HepG2 (cell line): ENCODE data around the gene CAMK2N2. TPM values are rescaled to one million over a fixed set of nuclear protein-coding genes. Genes with fewer than 3 reads are reported as not detected.

Experiments used
- AGO2 ChIP-seq: fragments of 200-400 bp; formaldehyde crosslinking; optimal IDR thresholded peaks from 2 replicates; pipeline ENCODE3; 2017; ENCODE audit warnings: mild to moderate bottlenecking, low read depth, low read length, moderate library complexity
- BCL6 ChIP-seq: IDR thresholded peaks from 2 replicates; pipeline ENCODE4 v1.6.1; 2016; ENCODE audit warnings: missing genetic modification reagents, missing compliant biosample characterization
- ETV5 ChIP-seq: IDR thresholded peaks from 2 replicates; pipeline ENCODE4 v1.6.1; 2018; ENCODE audit warnings: missing biosample characterization, missing genetic modification reagents, inconsistent platforms, borderline replicate concordance
- GABPA ChIP-seq, 2 experiments: IDR thresholded peaks; 2 replicates each; pipeline ENCODE4 v1.6.1; 2011 to 2016; ENCODE audit warnings: low read depth in 2 of 2, low read length in 1 of 2, missing biosample characterization in 1 of 2, missing genetic modification characterization in 1 of 2
- LCORL ChIP-seq, 2 experiments: fragments of 450-650 bp in 1 of 2; sonication (generic) in 1 of 2; formaldehyde crosslinking in 1 of 2; IDR thresholded peaks; 2 replicates each; pipeline versions ENCODE4 v1.5.0 to v1.6.1; 2017 to 2020; ENCODE audit warnings: antibody characterized with exemption in 1 of 2, missing genetic modification reagents in 1 of 2
- MED13 ChIP-seq: sonication (generic); formaldehyde crosslinking; IDR thresholded peaks from 2 replicates; pipeline ENCODE4 v1.5.0; 2020; ENCODE audit warnings: missing genetic modification reagents
- MEF2D ChIP-seq: sonication (generic); formaldehyde crosslinking; IDR thresholded peaks from 2 replicates; pipeline ENCODE4 v1.5.1; 2020; ENCODE audit warnings: mild to moderate bottlenecking, missing genetic modification reagents
- NFE2L1 ChIP-seq: sonication (generic); formaldehyde crosslinking; IDR thresholded peaks from 2 replicates; pipeline ENCODE4 v1.4.0; 2020; ENCODE audit warnings: missing genetic modification reagents, mild to moderate bottlenecking, borderline replicate concordance
- RFX3 ChIP-seq: IDR thresholded peaks from 2 replicates; pipeline ENCODE4 v1.6.1; 2016; ENCODE audit warnings: missing biosample characterization, missing genetic modification reagents
- RFXAP ChIP-seq: sonication (generic); formaldehyde crosslinking; IDR thresholded peaks from 2 replicates; pipeline ENCODE4 v1.4.0; 2020; ENCODE audit warnings: missing genetic modification reagents, borderline replicate concordance
- TARDBP ChIP-seq: sonication (generic); formaldehyde crosslinking; IDR thresholded peaks from 2 replicates; pipeline ENCODE4 v1.8.0; 2022; ENCODE audit warnings: mild to moderate bottlenecking, missing genetic modification reagents
- ZBTB1 ChIP-seq: sonication (generic); formaldehyde crosslinking; IDR thresholded peaks from 2 replicates; pipeline ENCODE4 v1.4.0; 2020; ENCODE audit warnings: missing genetic modification reagents, borderline replicate concordance
- ZC3H4 ChIP-seq: sonication (generic); formaldehyde crosslinking; IDR thresholded peaks from 2 replicates; pipeline ENCODE4 v1.4.0; 2020; ENCODE audit warnings: missing genetic modification reagents, borderline replicate concordance
- ZNF343 ChIP-seq: sonication (generic); formaldehyde crosslinking; IDR thresholded peaks from 2 replicates; pipeline ENCODE4 v1.4.0; 2020; ENCODE audit warnings: mild to moderate bottlenecking, missing genetic modification reagents
- ZNF598 ChIP-seq: sonication (generic); formaldehyde crosslinking; IDR thresholded peaks from 2 replicates; pipeline ENCODE4 v1.5.1; 2020; ENCODE audit warnings: mild to moderate bottlenecking, missing genetic modification reagents, borderline replicate concordance
- ZNF605 ChIP-seq: sonication (generic); formaldehyde crosslinking; IDR thresholded peaks from 2 replicates; pipeline ENCODE4 v1.8.0; 2022; ENCODE audit warnings: mild to moderate bottlenecking, missing genetic modification reagents
- ZNF703 ChIP-seq: sonication (generic); formaldehyde crosslinking; IDR thresholded peaks from 2 replicates; pipeline ENCODE4 v1.5.1; 2020; ENCODE audit warnings: missing genetic modification reagents, mild to moderate bottlenecking, moderate library complexity, borderline replicate concordance
- ZNF720 ChIP-seq: sonication (generic); formaldehyde crosslinking; IDR thresholded peaks from 2 replicates; pipeline ENCODE4 v1.4.0; 2020; ENCODE audit warnings: missing genetic modification reagents
- polyA plus RNA-seq, 8 experiments: library from polyadenylated mRNA; depleted of rRNA in 3 of 8; stranded (reverse) in 7 of 8; unstranded in 1 of 8; fragments of >200 nt; fragmentation: Illumina TruSeq in 4 of 8; extraction: Trizol in 4 of 8; gene quantifications; 2 replicates each; pipeline versions ENCODE4 v1.2.1 to v1.2.3, GENCODE V29; 2011 to 2016; ENCODE audit warnings: low read depth in 4 of 8, missing spikeins in 1 of 8, mixed read lengths in 1 of 8; ENCODE audit not compliant: insufficient read depth in 1 of 8
- total RNA-seq, 5 experiments: library from RNA; depleted of rRNA; stranded (reverse); fragments of >200 nt; fragmentation: Illumina TruSeq; extraction: Trizol; gene quantifications; 2 replicates each; pipeline ENCODE4 v1.2.3, GENCODE V29; 2016; ENCODE audit warnings: low read depth in 1 of 5
- TF ChIP-seq, protein P1 (sequence below): sonication (generic); formaldehyde crosslinking; IDR thresholded peaks from 2 replicates; pipeline ENCODE4 v1.4.0; 2020; ENCODE audit warnings: mild to moderate bottlenecking, missing genetic modification reagents
- TF ChIP-seq, protein P2 (sequence below): IDR thresholded peaks from 2 replicates; pipeline ENCODE4 v1.6.1; 2012; ENCODE audit warnings: low read length, improper control_type of control experiment
- TF ChIP-seq, protein P3 (sequence below): sonication (generic); formaldehyde crosslinking; IDR thresholded peaks from 2 replicates; pipeline ENCODE4 v1.4.0; 2020; ENCODE audit warnings: missing genetic modification reagents, borderline replicate concordance

The CAMK2N2 gene
- total and polyA plus RNA-seq, 2 of the 13 experiments (the other 11 are each of a cell fraction or from before 2014, with no cell fraction given), result 0.12 to 0.27 TPM

DNA sequence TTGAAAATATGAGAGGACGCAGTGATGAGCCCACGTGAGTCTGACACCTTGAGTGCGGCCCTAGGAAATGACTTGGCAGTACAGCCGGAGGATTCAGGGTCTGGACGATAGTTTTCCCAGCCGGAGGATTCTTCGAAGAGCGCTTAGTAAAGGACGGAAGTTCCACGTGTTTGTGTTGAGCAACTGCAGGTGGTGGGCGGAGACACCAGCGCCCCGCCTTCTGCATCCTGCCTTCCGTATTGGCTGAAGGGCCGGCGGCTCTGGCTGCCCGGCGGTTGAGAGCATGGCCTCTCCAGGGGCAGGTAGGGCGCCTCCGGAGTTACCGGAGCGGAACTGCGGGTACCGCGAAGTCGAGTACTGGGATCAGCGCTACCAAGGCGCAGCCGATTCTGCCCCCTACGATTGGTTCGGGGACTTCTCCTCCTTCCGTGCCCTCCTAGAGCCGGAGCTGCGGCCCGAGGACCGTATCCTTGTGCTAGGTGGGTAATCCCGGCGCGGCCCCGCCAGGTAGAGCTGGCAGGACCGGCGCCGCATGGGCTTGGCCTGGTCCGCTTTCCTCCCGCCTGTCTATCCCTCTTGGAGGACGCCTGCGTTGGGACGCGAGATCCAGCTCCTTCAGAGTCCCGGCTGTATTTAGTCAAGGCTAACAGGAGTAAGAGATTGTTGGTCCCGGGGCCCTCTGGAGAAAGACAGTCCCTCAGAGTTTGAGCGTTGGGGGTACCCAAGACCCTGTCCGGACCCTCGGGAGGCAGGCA, 11.8 kb downstream of the CAMK2N2 start, which contains the start of gene EEF1AKMT4 (continued):
- TF ChIP-seq ZNF343 (CRISPR knock-in tag), result 0 out of 2 replicates have a peak, but pooled peaks have one; percentile 1
- TF ChIP-seq ZC3H4, result no peak
- TF ChIP-seq ETV5 (CRISPR knock-in tag), result peak; percentile 56
- 0 out of 2 replicates have a peak, but pooled peaks have one; percentile 57 for TF ChIP-seq NFE2L1 (CRISPR knock-in tag)
- TF ChIP-seq RFX3, result no peak
- TF ChIP-seq ZNF598 (CRISPR knock-in tag), result no peak
- no peak for TF ChIP-seq ZBTB1 (CRISPR knock-in tag)
- peak; percentile 71; the same call in 1 of the 2 replicates for TF ChIP-seq RFXAP
- peak; percentile 17; the same call in 1 of the 2 replicates for TF ChIP-seq BCL6 (CRISPR knock-in tag)
- no peak for TF ChIP-seq AGO2
- no peak for TF ChIP-seq GABPA (IDR thresholded peaks at IDR 0.05; ENCODE audit: low read depth, low read length)
- TF ChIP-seq GABPA (CRISPR knock-in tag; IDR thresholded peaks at IDR 0.05; ENCODE audit: low read depth), result peak; percentile 93
- TF ChIP-seq MED13 (CRISPR knock-in tag), result no peak; the same call in 1 of the 2 replicates
- TF ChIP-seq, protein P1, sequence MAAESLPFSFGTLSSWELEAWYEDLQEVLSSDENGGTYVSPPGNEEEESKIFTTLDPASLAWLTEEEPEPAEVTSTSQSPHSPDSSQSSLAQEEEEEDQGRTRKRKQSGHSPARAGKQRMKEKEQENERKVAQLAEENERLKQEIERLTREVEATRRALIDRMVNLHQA, result no peak
- no peak for TF ChIP-seq ZNF703
- TF ChIP-seq LCORL (IDR thresholded peaks at IDR 0.05), result no peak
- TF ChIP-seq LCORL (CRISPR knock-in tag; IDR thresholded peaks at IDR 0.05), result peak; percentile 0; the same call in 1 of the 2 replicates
- no peak; the same call in 1 of the 2 replicates for TF ChIP-seq MEF2D
- no peak for TF ChIP-seq TARDBP
- TF ChIP-seq, protein P2, sequence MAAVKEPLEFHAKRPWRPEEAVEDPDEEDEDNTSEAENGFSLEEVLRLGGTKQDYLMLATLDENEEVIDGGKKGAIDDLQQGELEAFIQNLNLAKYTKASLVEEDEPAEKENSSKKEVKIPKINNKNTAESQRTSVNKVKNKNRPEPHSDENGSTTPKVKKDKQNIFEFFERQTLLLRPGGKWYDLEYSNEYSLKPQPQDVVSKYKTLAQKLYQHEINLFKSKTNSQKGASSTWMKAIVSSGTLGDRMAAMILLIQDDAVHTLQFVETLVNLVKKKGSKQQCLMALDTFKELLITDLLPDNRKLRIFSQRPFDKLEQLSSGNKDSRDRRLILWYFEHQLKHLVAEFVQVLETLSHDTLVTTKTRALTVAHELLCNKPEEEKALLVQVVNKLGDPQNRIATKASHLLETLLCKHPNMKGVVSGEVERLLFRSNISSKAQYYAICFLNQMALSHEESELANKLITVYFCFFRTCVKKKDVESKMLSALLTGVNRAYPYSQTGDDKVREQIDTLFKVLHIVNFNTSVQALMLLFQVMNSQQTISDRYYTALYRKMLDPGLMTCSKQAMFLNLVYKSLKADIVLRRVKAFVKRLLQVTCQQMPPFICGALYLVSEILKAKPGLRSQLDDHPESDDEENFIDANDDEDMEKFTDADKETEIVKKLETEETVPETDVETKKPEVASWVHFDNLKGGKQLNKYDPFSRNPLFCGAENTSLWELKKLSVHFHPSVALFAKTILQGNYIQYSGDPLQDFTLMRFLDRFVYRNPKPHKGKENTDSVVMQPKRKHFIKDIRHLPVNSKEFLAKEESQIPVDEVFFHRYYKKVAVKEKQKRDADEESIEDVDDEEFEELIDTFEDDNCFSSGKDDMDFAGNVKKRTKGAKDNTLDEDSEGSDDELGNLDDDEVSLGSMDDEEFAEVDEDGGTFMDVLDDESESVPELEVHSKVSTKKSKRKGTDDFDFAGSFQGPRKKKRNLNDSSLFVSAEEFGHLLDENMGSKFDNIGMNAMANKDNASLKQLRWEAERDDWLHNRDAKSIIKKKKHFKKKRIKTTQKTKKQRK, result no peak
- no peak; the same call in 1 of the 2 replicates for TF ChIP-seq ZNF605
- TF ChIP-seq, protein P3, sequence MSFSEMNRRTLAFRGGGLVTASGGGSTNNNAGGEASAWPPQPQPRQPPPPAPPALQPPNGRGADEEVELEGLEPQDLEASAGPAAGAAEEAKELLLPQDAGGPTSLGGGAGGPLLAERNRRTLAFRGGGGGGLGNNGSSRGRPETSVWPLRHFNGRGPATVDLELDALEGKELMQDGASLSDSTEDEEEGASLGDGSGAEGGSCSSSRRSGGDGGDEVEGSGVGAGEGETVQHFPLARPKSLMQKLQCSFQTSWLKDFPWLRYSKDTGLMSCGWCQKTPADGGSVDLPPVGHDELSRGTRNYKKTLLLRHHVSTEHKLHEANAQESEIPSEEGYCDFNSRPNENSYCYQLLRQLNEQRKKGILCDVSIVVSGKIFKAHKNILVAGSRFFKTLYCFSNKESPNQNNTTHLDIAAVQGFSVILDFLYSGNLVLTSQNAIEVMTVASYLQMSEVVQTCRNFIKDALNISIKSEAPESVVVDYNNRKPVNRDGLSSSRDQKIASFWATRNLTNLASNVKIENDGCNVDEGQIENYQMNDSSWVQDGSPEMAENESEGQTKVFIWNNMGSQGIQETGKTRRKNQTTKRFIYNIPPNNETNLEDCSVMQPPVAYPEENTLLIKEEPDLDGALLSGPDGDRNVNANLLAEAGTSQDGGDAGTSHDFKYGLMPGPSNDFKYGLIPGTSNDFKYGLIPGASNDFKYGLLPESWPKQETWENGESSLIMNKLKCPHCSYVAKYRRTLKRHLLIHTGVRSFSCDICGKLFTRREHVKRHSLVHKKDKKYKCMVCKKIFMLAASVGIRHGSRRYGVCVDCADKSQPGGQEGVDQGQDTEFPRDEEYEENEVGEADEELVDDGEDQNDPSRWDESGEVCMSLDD (CRISPR knock-in tag), result no peak
- no peak for TF ChIP-seq ZNF720 (CRISPR knock-in tag)
